ENCODE measurements around the gene LYZL1. TPM values are rescaled to one million over a fixed set of nuclear protein-coding genes. Genes with fewer than 3 reads are reported as not detected.

The LYZL1 gene
- total RNA-seq, 1 experiment from 2014 or later = not detected

DNA sequence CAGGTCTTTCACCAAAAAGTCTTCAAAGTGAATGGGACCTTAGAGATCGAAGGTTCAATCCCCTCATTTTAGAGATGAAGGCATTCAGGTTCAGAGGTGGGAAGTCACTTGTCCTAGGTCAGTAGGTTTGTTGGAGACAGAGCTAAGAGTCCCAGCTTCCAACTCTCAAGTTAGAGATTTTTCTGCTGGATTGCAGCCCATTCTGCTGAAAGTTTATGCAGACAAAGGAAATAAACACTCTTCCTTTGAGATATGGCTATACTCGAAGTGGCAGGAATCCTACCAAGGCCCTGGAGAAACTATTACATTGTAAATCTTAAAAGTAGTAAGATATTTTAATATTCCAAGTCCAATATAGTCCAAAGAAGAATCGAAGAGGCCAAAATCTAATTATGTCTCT, 64.4 kb downstream of the LYZL1 start:
- Histone ChIP-seq H4K5ac (ENCODE audit: insufficient read length, low read depth, low read length) (no peak overlapping the region), H3K23me2 (ENCODE audit: insufficient read length, low read depth, low read length, poor library complexity, severe bottlenecking) (no peaks in the 10 kb centered on the region), H2BK20ac (ENCODE audit: low read depth, low read length, poor library complexity, severe bottlenecking) (no peak overlapping the region), H2BK120ac (ENCODE audit: low read depth, low read length, poor library complexity, severe bottlenecking) (no peak overlapping the region), H3K4ac (ENCODE audit: low read depth, low read length) (no peak overlapping the region), H2AFZ (ENCODE audit: low read length) (no peak overlapping the region), H3K18ac (ENCODE audit: insufficient read length, low read depth, low read length) (no peak overlapping the region), H4K8ac (replicated peaks; ENCODE audit: insufficient read length, low read depth, low read length) (no peak overlapping the region), H3T11ph (ENCODE audit: low read length) (no peak overlapping the region), H3K4me2 (ENCODE audit: insufficient read depth, insufficient read length, low read length) (no peak overlapping the region), H3K23ac (ENCODE audit: insufficient read length, low read depth, low read length) (no peak overlapping the region), H2BK12ac (ENCODE audit: insufficient read length, low read depth, low read length) (no peak overlapping the region), H2BK5ac (ENCODE audit: insufficient read length, low read length) (no peak overlapping the region), H3K9me3 (ENCODE audit: control insufficient read depth, low read depth, low read length) (no peaks in the 10 kb centered on the region), H4K20me1 (ENCODE audit: control insufficient read depth, insufficient read depth, insufficient read length) (no peaks in the 10 kb centered on the region), H3K79me1 (ENCODE audit: insufficient read depth, low read depth, low read length, poor library complexity, severe bottlenecking) (no peaks in the 10 kb centered on the region), H3K27me3 (ENCODE audit: insufficient read depth, low read length) (no peaks in the 10 kb centered on the region), H3K56ac (ENCODE audit: insufficient read length, low read depth, low read length) (no peak overlapping the region), H3K9ac (ENCODE audit: extremely low read depth, insufficient read length, low read length) (no peak overlapping the region), H2AK5ac (ENCODE audit: insufficient read length, low read length) (no peak overlapping the region), H3K27ac (ENCODE audit: insufficient read length, low read depth, low read length) (no peak overlapping the region), H2BK15ac (ENCODE audit: low read depth, low read length) (no peak overlapping the region), H4K91ac (ENCODE audit: insufficient read length, low read depth, low read length) (no peak overlapping the region), H3K14ac (ENCODE audit: insufficient read depth, low read length) (no peak overlapping the region), H3K79me2 (ENCODE audit: insufficient read depth, low read length) (no peaks in the 10 kb centered on the region), H3K4me1 (ENCODE audit: insufficient read depth, low read length) (no peaks in the 10 kb centered on the region)
- no CpG with 5 or more reads among the region's 3 CpGs for whole genome bisulfite sequencing (ENCODE audit: extremely low coverage, insufficient read length, low lambda C conversion rate)
- Mint-ChIP-seq H3K4me1 (no peaks in the 10 kb centered on the region; a peak in 1 of 4 replicates), H3K36me3 (ENCODE audit: insufficient read depth in 1 of 3, low read depth in 3 of 3) (no peaks in the 10 kb centered on the region), H3K4me3 (no peak overlapping the region), H3K27ac (no peak overlapping the region), H3K9me3 (no peaks in the 10 kb centered on the region), H3K27me3 (ENCODE audit: low read depth) (no peaks in the 10 kb centered on the region)
- TF ChIP-seq, protein P1, sequence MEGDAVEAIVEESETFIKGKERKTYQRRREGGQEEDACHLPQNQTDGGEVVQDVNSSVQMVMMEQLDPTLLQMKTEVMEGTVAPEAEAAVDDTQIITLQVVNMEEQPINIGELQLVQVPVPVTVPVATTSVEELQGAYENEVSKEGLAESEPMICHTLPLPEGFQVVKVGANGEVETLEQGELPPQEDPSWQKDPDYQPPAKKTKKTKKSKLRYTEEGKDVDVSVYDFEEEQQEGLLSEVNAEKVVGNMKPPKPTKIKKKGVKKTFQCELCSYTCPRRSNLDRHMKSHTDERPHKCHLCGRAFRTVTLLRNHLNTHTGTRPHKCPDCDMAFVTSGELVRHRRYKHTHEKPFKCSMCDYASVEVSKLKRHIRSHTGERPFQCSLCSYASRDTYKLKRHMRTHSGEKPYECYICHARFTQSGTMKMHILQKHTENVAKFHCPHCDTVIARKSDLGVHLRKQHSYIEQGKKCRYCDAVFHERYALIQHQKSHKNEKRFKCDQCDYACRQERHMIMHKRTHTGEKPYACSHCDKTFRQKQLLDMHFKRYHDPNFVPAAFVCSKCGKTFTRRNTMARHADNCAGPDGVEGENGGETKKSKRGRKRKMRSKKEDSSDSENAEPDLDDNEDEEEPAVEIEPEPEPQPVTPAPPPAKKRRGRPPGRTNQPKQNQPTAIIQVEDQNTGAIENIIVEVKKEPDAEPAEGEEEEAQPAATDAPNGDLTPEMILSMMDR (conservative IDR thresholded peaks at IDR 0.05) = no peak
- DNase-seq = no peak

Measured in H9 (cell line).